ENCODE results near the gene TBKBP1. TPM values are rescaled to one million over a fixed set of nuclear protein-coding genes. Genes with fewer than 3 reads are reported as not detected.

The TBKBP1 gene
- total and polyA plus RNA-seq, 9 of the 15 experiments (the other 6 are each of a cell fraction or from before 2014, with no cell fraction given), result 0.03 to 15.6 (median 6.8) TPM

GRCh38 chr17:47649153-47649971 is 44.6 kb upstream of the TBKBP1 start, which contains the start of gene KPNB1:
Gene KPNB1, plus strand, starts transcription at chr17:47649919. Its CDS starts 326 bp downstream, at chr17:47650245.
- CTCF ChIA-PET (ENCODE audit: low intra/inter-chr PET ratio), result no interaction called here
- H4K20me1 ChIP-seq (replicated peaks; ENCODE audit: control insufficient read depth, insufficient read depth, low read length), result no peaks in the 10 kb centered on the region
- FAIRE-seq, result peak; percentile 97
- TF ChIP-seq SMARCC2 (IDR thresholded peaks at IDR 0.05; ENCODE audit: low read depth) (no peak), PPARD (CRISPR knock-in tag; IDR thresholded peaks at IDR 0.05) (no peak), IRF2 (CRISPR knock-in tag; IDR thresholded peaks at IDR 0.05) (no peak), RBM22 (IDR thresholded peaks at IDR 0.05; ENCODE audit: low read depth, low read length, poor library complexity, severe bottlenecking) (no peak), MNT (conservative IDR thresholded peaks at IDR 0.05) (peak; percentile 68 to 83), NR2C2 (CRISPR knock-in tag; IDR thresholded peaks at IDR 0.05) (peak; percentile 13; the same call in 1 of the 2 replicates), NR2C2 (tag; IDR thresholded peaks at IDR 0.05) (peak; percentile 81), DDX20 (tag; IDR thresholded peaks at IDR 0.05; ENCODE audit: low read depth) (no peak), EP300 (IDR thresholded peaks at IDR 0.05; ENCODE audit: low read length) (peak; percentile 56), ATF1 (CRISPR knock-in tag; IDR thresholded peaks at IDR 0.05) (peak; percentile 46; the same call in 1 of the 2 replicates), ATF1 (tag; IDR thresholded peaks at IDR 0.05) (peak; percentile 95), CAMTA2 (CRISPR knock-in tag; conservative IDR thresholded peaks at IDR 0.05) (0 out of 2 replicates have a peak, but pooled peaks have one; percentile 72), RFX5 (IDR thresholded peaks at IDR 0.05; ENCODE audit: low read depth, low read length) (no peak), LCOR (CRISPR knock-in tag; IDR thresholded peaks at IDR 0.05) (peak; percentile 93), ATF7 (IDR thresholded peaks at IDR 0.05) (peak; percentile 74; the same call in 1 of the 2 replicates)
- TF ChIP-seq, protein P1, sequence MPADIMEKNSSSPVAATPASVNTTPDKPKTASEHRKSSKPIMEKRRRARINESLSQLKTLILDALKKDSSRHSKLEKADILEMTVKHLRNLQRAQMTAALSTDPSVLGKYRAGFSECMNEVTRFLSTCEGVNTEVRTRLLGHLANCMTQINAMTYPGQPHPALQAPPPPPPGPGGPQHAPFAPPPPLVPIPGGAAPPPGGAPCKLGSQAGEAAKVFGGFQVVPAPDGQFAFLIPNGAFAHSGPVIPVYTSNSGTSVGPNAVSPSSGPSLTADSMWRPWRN (IDR thresholded peaks at IDR 0.05; ENCODE audit: low read depth), result no peak

More at GRCh38 chr17:47649153-47649971, 44.6 kb upstream of the TBKBP1 start, which contains the start of gene KPNB1:
- Histone ChIP-seq H3K4me2 (ENCODE audit: insufficient read depth, low read length) (peak within 1 kb of the TSS; percentile 98), H3K9ac (ENCODE audit: insufficient read depth in 1 of 2, low read depth in 2 of 2, low read length in 2 of 2) (peak within 1 kb of the TSS; percentile 93 to 97), H3K4me1 (replicated peaks in 1 of 2; ENCODE audit: control insufficient read depth in 2 of 2, insufficient read depth in 2 of 2, low read length in 2 of 2) (peaks cover 13 to 30% of the 10 kb centered on the region in 2 experiments), H3K36me3 (ENCODE audit: control insufficient read depth, insufficient read depth, low read length) (peaks cover 37% of the 10 kb centered on the region), H3K79me2 (ENCODE audit: control insufficient read depth, insufficient read depth, low read length) (peaks cover 55% of the 10 kb centered on the region), H3K27ac (ENCODE audit: extremely low read depth, low read depth, low read length) (peak within 1 kb of the TSS; percentile 93), H3K9me3 (replicated peaks; ENCODE audit: control insufficient read depth, insufficient read depth, low read depth, low read length) (no peaks in the 10 kb centered on the region), H3K27me3 (ENCODE audit: control insufficient read depth in 2 of 2, insufficient read depth in 2 of 2, low read length in 2 of 2) (no peaks in the 10 kb centered on the region), H2AFZ (ENCODE audit: low read depth, low read length) (peak within 1 kb of the TSS; percentile 82), H3K4me3 (peak within 1 kb of the TSS; percentile 86), H3K9me1 (ENCODE audit: control insufficient read depth, insufficient read depth, low read length) (no peaks in the 10 kb centered on the region)
- POLR2A ChIA-PET, result interaction anchor here (0.6 to 3.4 kb wide), 15 partner anchors 9 to 760 kb away, joined by 3 to 35 read pairs (median 3); partner anchors contain the start of gene SCRN2
- in situ Hi-C loops (cut with MboI) (no loop called here), intact Hi-C loops (cut with micrococcal nuclease) (no loop called here)
- no TSS peak for BruUV-seq (replicated peaks)
- DNase-seq (ENCODE audit: extremely low read depth in 1 of 4, low spot score in 3 of 4) (peak; percentile 87 to 100 (median 92)), ATAC-seq (peak; percentile 91)
- WGBS (ENCODE audit: insufficient coverage, low coverage, missing lambda C conversion rate), result 1% methylated on average over 52 of the region's 74 CpGs
